ENCODE measurements around the gene CRADD. TPM values are rescaled to one million over a fixed set of nuclear protein-coding genes. Genes with fewer than 3 reads are reported as not detected.

Gene CRADD
- total and polyA plus RNA-seq, 10 of the 15 experiments (the other 5 are each of a cell fraction or from before 2014, with no cell fraction given): 7.6 to 15.5 (median 11.7) TPM

- TF ChIP-seq ZNF592 (IDR thresholded peaks at IDR 0.05): no peak
- no peak for TF ChIP-seq SREBF1 (IDR thresholded peaks at IDR 0.05; ENCODE audit: low read length)
- TF ChIP-seq BMI1 (IDR thresholded peaks at IDR 0.05; ENCODE audit: borderline replicate concordance): no peak
- TF ChIP-seq POLR2AphosphoS2 (IDR thresholded peaks at IDR 0.05; ENCODE audit: low read depth, low read length): no peak
- no peak for TF ChIP-seq CHD4 (IDR thresholded peaks at IDR 0.05)
- TF ChIP-seq, protein P1, sequence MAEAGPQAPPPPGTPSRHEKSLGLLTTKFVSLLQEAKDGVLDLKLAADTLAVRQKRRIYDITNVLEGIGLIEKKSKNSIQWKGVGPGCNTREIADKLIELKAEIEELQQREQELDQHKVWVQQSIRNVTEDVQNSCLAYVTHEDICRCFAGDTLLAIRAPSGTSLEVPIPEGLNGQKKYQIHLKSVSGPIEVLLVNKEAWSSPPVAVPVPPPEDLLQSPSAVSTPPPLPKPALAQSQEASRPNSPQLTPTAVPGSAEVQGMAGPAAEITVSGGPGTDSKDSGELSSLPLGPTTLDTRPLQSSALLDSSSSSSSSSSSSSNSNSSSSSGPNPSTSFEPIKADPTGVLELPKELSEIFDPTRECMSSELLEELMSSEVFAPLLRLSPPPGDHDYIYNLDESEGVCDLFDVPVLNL (IDR thresholded peaks at IDR 0.05; ENCODE audit: low read depth, low read length): no peak
- TF ChIP-seq, protein P2, sequence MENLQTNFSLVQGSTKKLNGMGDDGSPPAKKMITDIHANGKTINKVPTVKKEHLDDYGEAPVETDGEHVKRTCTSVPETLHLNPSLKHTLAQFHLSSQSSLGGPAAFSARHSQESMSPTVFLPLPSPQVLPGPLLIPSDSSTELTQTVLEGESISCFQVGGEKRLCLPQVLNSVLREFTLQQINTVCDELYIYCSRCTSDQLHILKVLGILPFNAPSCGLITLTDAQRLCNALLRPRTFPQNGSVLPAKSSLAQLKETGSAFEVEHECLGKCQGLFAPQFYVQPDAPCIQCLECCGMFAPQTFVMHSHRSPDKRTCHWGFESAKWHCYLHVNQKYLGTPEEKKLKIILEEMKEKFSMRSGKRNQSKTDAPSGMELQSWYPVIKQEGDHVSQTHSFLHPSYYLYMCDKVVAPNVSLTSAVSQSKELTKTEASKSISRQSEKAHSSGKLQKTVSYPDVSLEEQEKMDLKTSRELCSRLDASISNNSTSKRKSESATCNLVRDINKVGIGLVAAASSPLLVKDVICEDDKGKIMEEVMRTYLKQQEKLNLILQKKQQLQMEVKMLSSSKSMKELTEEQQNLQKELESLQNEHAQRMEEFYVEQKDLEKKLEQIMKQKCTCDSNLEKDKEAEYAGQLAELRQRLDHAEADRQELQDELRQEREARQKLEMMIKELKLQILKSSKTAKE (IDR thresholded peaks at IDR 0.05; ENCODE audit: low read depth, poor library complexity, severe bottlenecking): no peak
- no peak for TF ChIP-seq PAX8 (IDR thresholded peaks at IDR 0.05)
- no peak for TF ChIP-seq TBL1XR1 (IDR thresholded peaks at IDR 0.05; ENCODE audit: low read depth, low read length)
- no peak for TF ChIP-seq HDAC2 (IDR thresholded peaks at IDR 0.05)
Observed at GRCh38 chr12:93832131-93832530, 155.0 kb downstream of the CRADD start (continued).

All from GM12878 (cell line).